ENCODE data around the gene SFXN2.

DNA sequence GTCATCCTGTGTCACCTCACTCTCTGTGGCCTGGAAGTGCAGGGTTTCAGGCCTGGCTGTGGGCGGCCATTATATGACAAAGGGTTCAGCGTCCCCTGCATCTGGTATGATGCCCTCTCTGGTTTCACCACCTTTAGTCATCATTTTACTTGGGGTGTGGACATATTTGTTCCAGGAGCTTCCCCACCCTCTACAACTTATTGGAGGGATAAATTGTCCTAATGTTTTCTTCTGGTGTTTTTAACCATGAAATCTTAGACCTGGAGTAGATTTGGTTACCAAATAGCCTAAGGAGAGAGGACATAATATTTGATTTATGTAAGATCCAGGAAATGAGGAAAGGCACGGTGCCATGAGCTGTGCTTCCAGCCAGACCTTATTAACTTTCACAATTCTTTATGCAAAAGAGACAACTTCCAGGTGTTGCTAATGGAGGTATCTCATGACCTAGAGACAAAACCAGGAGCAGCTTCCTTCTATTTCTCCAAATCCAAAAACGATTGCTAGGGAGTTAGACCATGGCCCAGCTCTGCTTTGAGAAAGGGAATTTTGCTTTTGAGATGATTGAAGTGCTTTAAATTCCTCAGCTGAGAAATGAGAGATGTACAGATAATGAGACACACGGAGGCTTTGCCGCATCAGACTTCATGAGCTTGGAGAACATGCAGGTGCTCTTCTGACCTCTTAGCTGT, 50.2 kb downstream of the SFXN2 start:
- no peak for TF ChIP-seq POLR2A (IDR thresholded peaks at IDR 0.05; ENCODE audit: low read length)
- TF ChIP-seq GATA1 (IDR thresholded peaks at IDR 0.05; ENCODE audit: low read depth, low read length), result no peak

Measured in erythroblast (primary cell).